PC-3 (cell line): ENCODE data around the gene ZNF438.

Source experiments
- CTCF ChIP-seq: fragments of 300-600 bp; sonication (generic); conservative IDR thresholded peaks from 2 replicates; pipeline ENCODE4 v1.5.1; 2017; ENCODE audit warnings: antibody characterized with exemption, low read depth, mild to moderate bottlenecking, low read length
- EZH2 ChIP-seq: fragments of 300-600 bp; sonication (generic); IDR thresholded peaks from one replicate; pipeline ENCODE4 v1.6.1; 2017; ENCODE audit warnings: antibody characterized with exemption, mild to moderate bottlenecking, low read length; ENCODE audit not compliant: unreplicated experiment
- EZH2phosphoT487 ChIP-seq: fragments of 300-600 bp; sonication (generic); IDR thresholded peaks from 2 replicates; pipeline ENCODE4 v1.6.1; 2018; ENCODE audit warnings: mild to moderate bottlenecking, antibody characterized with exemption, low read length, borderline replicate concordance

GRCh38 chr10:30974773-30975415 lies 56.8 kb downstream of the ZNF438 start:
- TF ChIP-seq CTCF (no peak), EZH2 (no peak), EZH2phosphoT487 (no peak)
